HCT116 (cell line): Measurements from ENCODE around the gene SMIM3. TPM values are rescaled to one million over a fixed set of nuclear protein-coding genes. Genes with fewer than 3 reads are reported as not detected.

Source experiments
- ATAC-seq: fragments of 200-7000 bp; cut with Tn5 transposase; 2 replicates; pipeline ENCODE4 v1.9.1; 2020; ENCODE audit warnings: mild to moderate bottlenecking, moderate library complexity
- BruUV-seq: library from RNA; stranded (reverse); fragments of 400-500 nt; replicated peaks from 2 replicates; lab custom pipeline; 2021; lab: Mats Ljungman, UMichigan
- CTCF ChIA-PET: fragments of 300-600 bp; sonication (Branson Sonifier 250); formaldehyde crosslinking; loops from one replicate; lab custom pipeline; 2021; ENCODE audit warnings: antibody characterized with exemption; lab: Charles Lee
- POLR2A ChIA-PET: fragments of 300-600, 350-600 bp; sonication (Branson Sonifier 250); formaldehyde crosslinking; loops from one replicate; lab custom pipeline; 2021; ENCODE audit warnings: antibody characterized with exemption; lab: Charles Lee
- RAD21 ChIA-PET, 2 experiments: fragments of 300-600 bp; sonication (Branson Sonifier 250); formaldehyde crosslinking; loops; one replicate each; lab custom pipeline; 2023; ENCODE audit warnings: low total read pairs in 2 of 2; ENCODE audit not compliant: uncharacterized antibody in 2 of 2, unreplicated experiment in 2 of 2, low non-redundant PET in 1 of 2; lab: Charles Lee
- DNase-seq: peaks from one replicate; pipeline ENCODE4 v3.0.0-alpha.2; 2010; ENCODE audit warnings: low read depth, low spot score
- H2AFZ ChIP-seq: fragments of 200-600 bp; shearing (Covaris generic), sonication (generic); 2 replicates; pipeline ENCODE4 v1.6.1; 2017; ENCODE audit warnings: low read depth, mixed run types, mixed read lengths, antibody characterized with exemption, low read length; ENCODE audit not compliant: poor library complexity, severe bottlenecking
- H3K27ac ChIP-seq: 2 replicates; pipeline ENCODE4 v1.5.1; 2012; ENCODE audit warnings: low read depth, low read length
- H3K27me3 ChIP-seq: fragments of 200-600 bp; sonication (generic); 2 replicates; pipeline ENCODE4 v1.6.1; 2016; ENCODE audit warnings: mixed run types, low read length, mixed read lengths; ENCODE audit not compliant: insufficient read depth
- H3K36me3 ChIP-seq, 2 experiments: fragments of 200-500 bp in 1 of 2; fragments of 200-600 bp in 1 of 2; sonication (Bioruptor generic) in 1 of 2; sonication (generic) in 1 of 2; 2 replicates each; pipeline versions ENCODE4 v1.5.1 to v1.6.1; 2014 to 2016; ENCODE audit warnings: low read length in 2 of 2, inconsistent platforms in 1 of 2, mixed read lengths in 1 of 2, mixed run types in 1 of 2; ENCODE audit not compliant: insufficient read depth in 2 of 2, control insufficient read depth in 1 of 2
- H3K4me1 ChIP-seq, 2 experiments: fragments of 200-600 bp in 1 of 2; sonication (generic) in 1 of 2; 2 replicates each; pipeline versions ENCODE4 v1.5.1 to v1.6.1; 2012 to 2017; ENCODE audit warnings: low read length in 2 of 2, inconsistent platforms in 1 of 2, mild to moderate bottlenecking in 1 of 2, mixed read lengths in 1 of 2, mixed run types in 1 of 2, moderate library complexity in 1 of 2; ENCODE audit not compliant: insufficient read depth in 2 of 2, control insufficient read depth in 1 of 2
- H3K4me2 ChIP-seq: fragments of 200-600 bp; sonication (generic); 2 replicates; pipeline ENCODE4 v1.6.1; 2017; ENCODE audit warnings: mixed run types, low read length, mixed read lengths
- H3K4me3 ChIP-seq, 2 experiments: fragments of 200-600 bp in 1 of 2; sonication (generic) in 1 of 2; replicated peaks in 1 of 2; 2 replicates each; pipeline ENCODE4 v1.5.1; 2011 to 2016; ENCODE audit warnings: low read length in 2 of 2, control low read depth in 1 of 2, low read depth in 1 of 2, mild to moderate bottlenecking in 1 of 2, mixed read lengths in 1 of 2, mixed run types in 1 of 2
- H3K79me2 ChIP-seq: fragments of 200-600 bp; sonication (generic); 2 replicates; pipeline ENCODE4 v1.6.1; 2017; ENCODE audit warnings: mild to moderate bottlenecking, mixed run types, low read length, moderate library complexity, mixed read lengths; ENCODE audit not compliant: insufficient read depth
- H3K9ac ChIP-seq: fragments of 200-600 bp; sonication (generic); 2 replicates; pipeline ENCODE4 v1.6.1; 2016; ENCODE audit warnings: low read length, mixed read lengths
- H3K9me2 ChIP-seq: fragments of 200-600 bp; sonication (generic), shearing (Covaris generic); 2 replicates; pipeline ENCODE4 v1.6.1; 2017; ENCODE audit warnings: mixed run types, mild to moderate bottlenecking, moderate library complexity; ENCODE audit not compliant: insufficient read depth
- H3K9me3 ChIP-seq, 2 experiments: fragments of 200-500 bp in 1 of 2; fragments of 200-600 bp in 1 of 2; sonication (Bioruptor generic) in 1 of 2; sonication (generic) in 1 of 2; 2 replicates each; pipeline ENCODE4 v1.6.1; 2014 to 2017; ENCODE audit warnings: low read length in 2 of 2, mixed read lengths in 2 of 2, inconsistent platforms in 1 of 2, low read depth in 1 of 2, mild to moderate bottlenecking in 1 of 2, mixed run types in 1 of 2, moderate library complexity in 1 of 2; ENCODE audit not compliant: control insufficient read depth in 1 of 2, insufficient read depth in 1 of 2
- H4K20me1 ChIP-seq: fragments of 200-600 bp; sonication (generic), shearing (Covaris generic); 2 replicates; pipeline ENCODE4 v1.6.1; 2017; ENCODE audit warnings: mixed run types, mild to moderate bottlenecking, moderate library complexity; ENCODE audit not compliant: insufficient read depth
- ATF3 ChIP-seq: IDR thresholded peaks from 2 replicates; pipeline ENCODE4 v1.6.1; 2012
- CEBPB ChIP-seq: IDR thresholded peaks from 2 replicates; pipeline ENCODE4 v1.6.1; 2012; ENCODE audit warnings: low read depth
- CTCF ChIP-seq, 3 experiments: fragments of 200-600 bp in 1 of 3; sonication (generic) in 1 of 3; IDR thresholded peaks in 2 of 3; conservative IDR thresholded peaks in 1 of 3; 2 replicates each; pipeline ENCODE4 v1.5.1; 2012 to 2017; ENCODE audit warnings: low read depth in 2 of 3, low read length in 2 of 3, antibody characterized with exemption in 1 of 3, borderline replicate concordance in 1 of 3, control low read depth in 1 of 3, mild to moderate bottlenecking in 1 of 3, mixed read lengths in 1 of 3, mixed run types in 1 of 3, moderate library complexity in 1 of 3; ENCODE audit not compliant: insufficient read depth in 1 of 3
- EZH2 ChIP-seq: fragments of 200-600 bp; sonication (generic); IDR thresholded peaks from 2 replicates; pipeline ENCODE4 v1.6.1; 2017; ENCODE audit warnings: antibody characterized with exemption, mixed run types
- EZH2phosphoT487 ChIP-seq: fragments of 200-600 bp; IDR thresholded peaks from 2 replicates; pipeline ENCODE4 v1.6.1; 2018; ENCODE audit warnings: antibody characterized with exemption, borderline replicate concordance
- FOSL1 ChIP-seq: IDR thresholded peaks from 2 replicates; pipeline ENCODE4 v1.6.1; 2012; ENCODE audit warnings: low read depth
- MAX ChIP-seq: IDR thresholded peaks from 2 replicates; pipeline ENCODE4 v1.6.1; 2012
- POLR2A ChIP-seq: IDR thresholded peaks from 2 replicates; pipeline ENCODE4 v1.7.0; 2011; ENCODE audit warnings: borderline replicate concordance; ENCODE audit not compliant: insufficient read depth, insufficient read length; ENCODE audit errors: extremely low read depth
- POLR2AphosphoS5 ChIP-seq: IDR thresholded peaks from 2 replicates; pipeline ENCODE4 v1.6.1; 2011; ENCODE audit warnings: mild to moderate bottlenecking, low read depth, low read length, moderate library complexity
- RAD21 ChIP-seq: IDR thresholded peaks from 2 replicates; pipeline ENCODE4 v1.6.1; 2012; ENCODE audit warnings: low read depth, mild to moderate bottlenecking
- SIN3A ChIP-seq: IDR thresholded peaks from 2 replicates; pipeline ENCODE4 v1.6.1; 2012; ENCODE audit warnings: low read depth
- SP1 ChIP-seq: IDR thresholded peaks from 2 replicates; pipeline ENCODE4 v1.6.1; 2012; ENCODE audit warnings: low read depth
- TCF7L2 ChIP-seq: IDR thresholded peaks from 2 replicates; pipeline ENCODE4 v1.7.0; 2011; ENCODE audit warnings: borderline replicate concordance, inconsistent platforms; ENCODE audit not compliant: insufficient read depth, insufficient read length; ENCODE audit errors: extremely low read depth
- YY1 ChIP-seq: IDR thresholded peaks from 2 replicates; pipeline ENCODE4 v1.6.1; 2011; ENCODE audit warnings: low read length, low read depth, moderate library complexity, mild to moderate bottlenecking; ENCODE audit not compliant: insufficient replicate concordance; ENCODE audit errors: extremely low read depth
- ZBTB33 ChIP-seq: IDR thresholded peaks from 2 replicates; pipeline ENCODE4 v1.6.1; 2011; ENCODE audit warnings: mild to moderate bottlenecking, low read length, moderate library complexity; ENCODE audit not compliant: insufficient replicate concordance; ENCODE audit errors: extremely low read depth
- ZFX ChIP-seq: fragments of 450-650 bp; IDR thresholded peaks from 2 replicates; pipeline ENCODE4 v1.6.1; 2017
- ZNF274 ChIP-seq: fragments of 200-500 bp; sonication (Bioruptor generic); IDR thresholded peaks from 2 replicates; pipeline ENCODE4 v1.6.1; 2014; ENCODE audit warnings: mild to moderate bottlenecking, low read depth, low read length, inconsistent platforms
- intact Hi-C: fragments of 100-400 bp; cut with micrococcal nuclease; formaldehyde crosslinking; loops from 2 replicates; pipeline ENCODE4 v1.10.0; 2022
- total RNA-seq: library from RNA; stranded (reverse); gene quantifications from one replicate; pipeline ENCODE4 v1.2.1, GENCODE V29; 2021; ENCODE audit not compliant: unreplicated experiment

SMIM3 gene
- total RNA-seq, 1 experiment from 2014 or later, result 35.4 TPM

GRCh38 chr5:150757087-150757649 lies 21.4 kb upstream of the SMIM3 start:
- Histone ChIP-seq H3K36me3 (peaks cover 27 to 32% of the 10 kb centered on the region in 2 experiments), H4K20me1 (no peaks in the 10 kb centered on the region), H3K4me2 (peak overlapping the region; percentile 86), H3K9me3 (no peaks in the 10 kb centered on the region), H3K4me1 (peaks cover 5 to 17% of the 10 kb centered on the region in 2 experiments)
- no TSS peak for BruUV-seq
- intact Hi-C loops, result loop anchor here (5.0 kb wide), 1 partner anchor 55 kb away; the partner anchor contains the start of gene RBM22
- ChIA-PET CTCF (no interaction called here), POLR2A (no interaction called here), RAD21 (no interaction called here)
- TF ChIP-seq CEBPB, result no peak
- no peak for TF ChIP-seq TCF7L2
- no peak for TF ChIP-seq EZH2
- no peak for TF ChIP-seq ZBTB33
- no peak for TF ChIP-seq MAX
- no peak for TF ChIP-seq POLR2A
- no peak for TF ChIP-seq ATF3
- TF ChIP-seq RAD21, result no peak
- no peak for TF ChIP-seq SIN3A
- TF ChIP-seq ZNF274, result no peak
- no peak for TF ChIP-seq POLR2AphosphoS5
- no peak for TF ChIP-seq EZH2phosphoT487
- no peak for TF ChIP-seq ZFX
- no peak for TF ChIP-seq FOSL1
- no peak for TF ChIP-seq SP1
- no peak for TF ChIP-seq CTCF (IDR thresholded peaks at IDR 0.05 in 2 of 3, conservative IDR thresholded peaks at IDR 0.05 in 1 of 3; ENCODE audit: borderline replicate concordance in 1 of 3, insufficient read depth in 1 of 3, low read depth in 2 of 3, low read length in 2 of 3)
- TF ChIP-seq YY1, result no peak
- TF ChIP-seq, all 23 proteins: peak for 0
- Histone ChIP-seq H2AFZ (no peak overlapping the region), H3K27me3 (no peaks in the 10 kb centered on the region), H3K9ac (peak overlapping the region; percentile 22; the same call in 1 of the 2 replicates), H3K9me2 (no peaks in the 10 kb centered on the region), H3K27ac (no peak overlapping the region; the same call in 1 of the 2 replicates), H3K4me3 (peak overlapping the region; percentile 94 to 95), H3K79me2 (peaks cover 60% of the 10 kb centered on the region)
- no peak for ATAC-seq
- no peak for DNase-seq
